Heart right ventricle (tissue), 16 donors: ENCODE measurements around the gene MPRIP. TPM values are rescaled to one million over a fixed set of nuclear protein-coding genes. Genes with fewer than 3 reads are reported as not detected.

Source experiments
- ATAC-seq, 8 donors: fragments of 200-7000 bp; cut with Tn5 transposase; one replicate each; pipeline ENCODE4 v1.9.1; 2020; ENCODE audit warnings: mild to moderate bottlenecking in 8 of 8, moderate library complexity in 8 of 8, moderate number of reproducible peaks in 1 of 8
- DNase-seq, 2 donors: peaks; one replicate each; pipeline ENCODE4 v3.0.0-alpha.2; 2020
- H3K27ac ChIP-seq, 10 donors: fragments of 200-600 bp; sonication (generic) in 2 of 10; one replicate each; pipeline versions ENCODE4 v1.5.0 to v1.8.0; 2020 to 2022; ENCODE audit warnings: mild to moderate bottlenecking in 3 of 10
- H3K27me3 ChIP-seq, 7 donors: fragments of 200-600 bp; one replicate each; pipeline ENCODE4 v1.8.0; 2021 to 2022; ENCODE audit warnings: mild to moderate bottlenecking in 2 of 7
- H3K36me3 ChIP-seq, 9 donors: fragments of 200-600 bp; sonication (generic) in 1 of 9; one replicate each; pipeline versions ENCODE4 v1.5.0 to v1.8.0; 2020 to 2022; ENCODE audit warnings: mild to moderate bottlenecking in 2 of 9
- H3K4me1 ChIP-seq, 9 donors: fragments of 200-600 bp; sonication (generic) in 1 of 9; one replicate each; pipeline versions ENCODE4 v1.5.0 to v1.8.0; 2020 to 2022; ENCODE audit warnings: mild to moderate bottlenecking in 4 of 9
- H3K4me3 ChIP-seq, 10 donors: fragments of 200-600 bp; sonication (generic) in 2 of 10; one replicate each; pipeline versions ENCODE4 v1.5.0 to v1.8.0; 2020 to 2022; ENCODE audit warnings: mild to moderate bottlenecking in 7 of 10, moderate library complexity in 2 of 10
- H3K9me3 ChIP-seq, 11 donors: fragments of 200-600 bp in 10 of 11; sonication (generic) in 2 of 11; one replicate each; pipeline versions ENCODE4 v1.5.0 to v1.8.0; 2013 to 2022; ENCODE audit warnings: mild to moderate bottlenecking in 2 of 11, control low read depth in 1 of 11, moderate library complexity in 1 of 11
- CTCF ChIP-seq, 9 donors: fragments of 200-600 bp; sonication (generic) in 2 of 9; IDR thresholded peaks; one replicate each; pipeline versions ENCODE4 v1.5.0 to v1.8.0; 2021 to 2022; ENCODE audit warnings: antibody characterized with exemption in 9 of 9, mild to moderate bottlenecking in 5 of 9, moderate library complexity in 1 of 9
- WGBS, 2 donors: extraction: QIAGEN DNeasy Blood & Tissue Kit; methylation state at CpG; one replicate each; pipeline ENCODE4 v1.1.7; 2013; ENCODE audit warnings: inconsistent platforms in 1 of 2; 5-methylcytosine and 5-hydroxymethylcytosine counted together
- intact Hi-C, 10 donors: fragments of 100-400 bp; cut with DNase I; formaldehyde crosslinking; loops; one replicate each; pipeline versions ENCODE4 v1.11.1 to v1.14.2; 2022
- polyA plus RNA-seq, 2 donors: library from polyadenylated mRNA; stranded (reverse); fragments of 200-250 nt; gene quantifications; one replicate each; pipeline ENCODE4 v1.2.3, GENCODE V29; 2013
- total RNA-seq, 10 donors: library from RNA; stranded (reverse); fragmentation: NEBNext Ultra II Directional in 3 of 10; extraction: Animal tissue kit (Norgen Biotek cat#: 25700) in 3 of 10; gene quantifications; one replicate each; pipeline versions ENCODE4 v1.2.1 to v1.2.4, GENCODE V29; 2021 to 2023
- donor health status: Arrhythmogenic right ventricular cardiomyopathy.
- donor health status: ischemic (EF 13 %, LVEDD 7.1; RV severe dilation, severe dysfunction).
- donor health status: healthy with polysubstance abuse.
- donor health status: DM: no; HTN: yes; CAD: no.
- donor health status: DM: no; HTN: no; CAD: no.
- donor health status: ischemic (EF 25% LVEDD 6.9; RV normal size, moderate dysfunction).
- donor health status: ischemic (EF 25% LVEDD 5.7; RV mildly dilated, moderate dysfunction).
- donor health status: healthy.
- donor health status: DM: yes; HTN: yes; CAD: no.
- donor health status: Ischemic cardiomyopathy.
- donor health status: ischemic (EF 35%, LVEDD 5.7; RV mildly dilated, moderate dysfunction).
- donor health status: nonischemic (EF 11% LVEDD 7.7; RV severe dilation, severe dysfunction).
- donor health status: DM: yes; HTN: yes; CAD: no.
- donor health status: PGD.
- donor health status: ischemic (EF 29% LVEDD 5.4; RV normal size, mild dysfunction).
- donor health status: nonischemic (EF 23%, LVEDD 6.1; RV moderate dilation, normal function).

Gene MPRIP
- total and polyA plus RNA-seq, 12 donors: 225 to 409 (median 321) TPM

- Histone ChIP-seq H3K9me3 (no peaks in the 10 kb centered on the region), H3K27ac (no peak overlapping the region), H3K36me3 (no peaks in the 10 kb centered on the region), H3K27me3 (no peaks in the 10 kb centered on the region), H3K4me3 (no peak overlapping the region), H3K4me1 (peaks cover 0 to 13% (median 0%) of the 10 kb centered on the region in 9 donors)
- WGBS, 2 donors: 93 to 95% methylated on average over 14 of the region's 14 CpGs
- DNase-seq (peak in 1 of 2 donors; percentile 65), ATAC-seq (peak in 1 of 8 donors; percentile 60)
- peak in 3 of 9 donors; percentile 40 to 66 (median 51) for TF ChIP-seq CTCF (IDR thresholded peaks at IDR 0.05)
- intact Hi-C loops: loop anchor here in 3 of 10 donors (5.0 to 10.0 kb wide), 3 partner anchors 307 to 645 kb away; partner anchors contain the start of gene NT5M (in 2 of the 3)
These were observed 44.5 kb upstream of the MPRIP start for GRCh38 chr17:16997514-16998429.

GRCh38 chr17:16999931-17000625, 42.2 kb upstream of the MPRIP start:
- Histone ChIP-seq H3K9me3 (no peaks in the 10 kb centered on the region), H3K36me3 (no peaks in the 10 kb centered on the region), H3K27me3 (no peaks in the 10 kb centered on the region), H3K4me3 (no peak overlapping the region), H3K27ac (no peak overlapping the region), H3K4me1 (peaks cover 0 to 13% (median 0%) of the 10 kb centered on the region in 9 donors)
- ATAC-seq (no peak), DNase-seq (no peak)
- 88 to 93% methylated on average over 7 of the region's 7 CpGs for WGBS, 2 donors
- intact Hi-C loops: loop anchor here (2.0 to 10.0 kb wide), 17 partner anchors 115 to 645 kb away; partner anchors contain the start of genes FLCN (in 4 of the 10), NT5M (in 3 of the 10) and PLD6 (in 2 of the 10)
- no peak for TF ChIP-seq CTCF (IDR thresholded peaks at IDR 0.05)

- no peaks in the 10 kb centered on the region for H3K9me3 ChIP-seq
- H3K4me3 ChIP-seq: no peak overlapping the region
- peak in 2 of 8 donors; percentile 2 to 7 for ATAC-seq
- H3K4me1 ChIP-seq: peaks cover 0 to 13% (median 0%) of the 10 kb centered on the region in 9 donors
- H3K27ac ChIP-seq: no peak overlapping the region
- WGBS, 2 donors: 79 to 82% methylated on average over 9 of the region's 9 CpGs
- intact Hi-C loops: loop anchor here (2.0 to 10.0 kb wide), 14 partner anchors 114 to 644 kb away; partner anchors contain the start of genes FLCN (in 4 of the 10), PLD6 (in 2 of the 10) and NT5M (in 1 of the 10)
- no peak for TF ChIP-seq CTCF (IDR thresholded peaks at IDR 0.05)
- no peaks in the 10 kb centered on the region for H3K36me3 ChIP-seq
- DNase-seq: no peak
- no peaks in the 10 kb centered on the region for H3K27me3 ChIP-seq
These were observed 41.0 kb upstream of the MPRIP start for GRCh38 chr17:17001076-17001777.
